ENCODE measurements around the gene OR8A1. TPM values are rescaled to one million over a fixed set of nuclear protein-coding genes. Genes with fewer than 3 reads are reported as not detected.

Gene OR8A1
- total and polyA plus RNA-seq, 2 of the 4 experiments (the other 2 are of a cell fraction), result not detected

DNA sequence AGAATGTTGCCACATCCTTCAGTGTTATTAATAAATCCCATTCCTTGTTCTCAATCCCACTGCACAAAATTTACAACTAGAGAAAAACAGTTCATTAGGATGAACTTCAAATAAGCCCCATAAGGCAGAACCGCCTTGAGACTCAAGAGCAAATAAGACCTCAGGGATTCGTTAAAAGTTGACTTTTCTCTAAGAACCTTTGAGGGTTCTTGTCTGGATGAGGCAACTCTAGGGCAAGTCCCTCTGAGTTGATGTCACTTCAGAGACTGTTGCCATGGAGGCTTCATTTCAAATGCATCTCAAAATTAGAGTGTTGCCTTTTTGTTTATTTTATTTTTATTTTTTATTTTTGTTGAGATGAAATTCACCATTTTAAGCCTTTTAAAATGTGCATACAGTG lies 21.6 kb downstream of the OR8A1 start:
- Histone ChIP-seq H3K4ac (ENCODE audit: low read depth, low read length) (no peak overlapping the region), H2BK15ac (ENCODE audit: low read depth, low read length) (no peak overlapping the region), H3K9me3 (ENCODE audit: control insufficient read depth, insufficient read depth, low read length) (no peaks in the 10 kb centered on the region), H2BK120ac (ENCODE audit: low read depth, low read length) (no peak overlapping the region), H3K4me3 (ENCODE audit: insufficient read depth, low read depth, low read length) (no peak overlapping the region), H2AK5ac (ENCODE audit: low read depth, low read length) (no peak overlapping the region), H3K9me1 (ENCODE audit: insufficient read depth, low read length) (no peaks in the 10 kb centered on the region), H3K9ac (ENCODE audit: low read depth, low read length) (no peak overlapping the region), H4K20me1 (ENCODE audit: insufficient read depth, low read length) (no peaks in the 10 kb centered on the region), H3K36me3 (ENCODE audit: control insufficient read depth, insufficient read depth, low read length) (no peaks in the 10 kb centered on the region), H3K56ac (ENCODE audit: extremely low read depth, insufficient read depth, low read length) (no peak overlapping the region), H3K18ac (ENCODE audit: low read depth, low read length) (no peak overlapping the region), H3K27me3 (ENCODE audit: control insufficient read depth, insufficient read depth, low read length) (peaks cover 6% of the 10 kb centered on the region), H4K5ac (ENCODE audit: low read depth, low read length) (no peak overlapping the region), H3K4me2 (ENCODE audit: low read depth, low read length) (no peak overlapping the region), H2BK20ac (ENCODE audit: low read depth, low read length) (no peak overlapping the region), H4K91ac (ENCODE audit: insufficient read depth, low read depth, low read length) (no peak overlapping the region), H3K4me1 (ENCODE audit: control insufficient read depth, insufficient read depth, low read length) (no peaks in the 10 kb centered on the region), H4K8ac (ENCODE audit: low read depth in 2 of 2, low read length in 2 of 2) (no peak overlapping the region), H2AFZ (replicated peaks; ENCODE audit: low read length, poor library complexity) (no peak overlapping the region), H3K14ac (replicated peaks; ENCODE audit: low read depth, low read length) (no peak overlapping the region), H3K23ac (ENCODE audit: low read depth, low read length) (no peak overlapping the region), H2AK9ac (replicated peaks; ENCODE audit: low read depth, low read length, poor library complexity) (no peak overlapping the region), H3K79me1 (ENCODE audit: low read depth in 1 of 2, low read length in 2 of 2) (no peaks in the 10 kb centered on the region), H2BK5ac (ENCODE audit: low read depth, low read length, poor library complexity, severe bottlenecking) (no peak overlapping the region), H3K27ac (ENCODE audit: insufficient read depth, low read length) (no peak overlapping the region)
- dilution Hi-C loops (cut with HindIII; ENCODE audit: low sequenced_read_pairs, unreplicated experiment), result no loop called here
- in situ Hi-C loops (cut with MboI; ENCODE audit: low sequenced_read_pairs), result loop anchor here (25.0 kb wide), 1 partner anchor 529 kb away; no protein-coding TSS in a partner anchor
- no peak for ATAC-seq (ENCODE audit: low read depth)
- TF ChIP-seq MAFK (IDR thresholded peaks at IDR 0.05; ENCODE audit: low read depth, low read length), result no peak
- intact Hi-C loops (cut with micrococcal nuclease), result no loop called here
- no peak for DNase-seq
- 80% methylated on average over 1 of the region's 2 CpGs; no CpG with 5 or more reads in 1 of the 2 experiments for WGBS, 2 experiments (ENCODE audit: extremely low coverage in 2 of 2, insufficient read length in 1 of 2)
- no TSS peak for BruUV-seq (replicated peaks)
- ChIA-PET CTCF (no interaction called here), POLR2A (ENCODE audit: unreplicated experiment) (no interaction called here)
